Fibroblast of skin of left biceps (primary cell): ENCODE data around the gene ITGAL.

ENCODE experiments used
- DNase-seq, 2 experiments: peaks; one replicate each; pipeline ENCODE4 v3.0.0-alpha.2; 2013; ENCODE audit warnings: low read depth in 2 of 2

ITGAL gene

GRCh38 chr16:30541502-30542329, 69.2 kb downstream of the ITGAL start:
- DNase-seq = no peak

- no peak for DNase-seq
Measured at GRCh38 chr16:30543067-30543466, 70.5 kb downstream of the ITGAL start.

- no peak for DNase-seq
Measured at GRCh38 chr16:30546115-30546514, 73.6 kb downstream of the ITGAL start.

GRCh38 chr16:30548416-30549253, 76.1 kb downstream of the ITGAL start:
- no peak for DNase-seq

- no peak for DNase-seq
Measured at GRCh38 chr16:30551781-30552180, 79.2 kb downstream of the ITGAL start.

GRCh38 chr16:30552956-30553355, 80.4 kb downstream of the ITGAL start:
- DNase-seq = no peak

- no peak for DNase-seq
Measured at GRCh38 chr16:30553393-30553899, 80.9 kb downstream of the ITGAL start.

GRCh38 chr16:30554557-30555314, 82.2 kb downstream of the ITGAL start:
- DNase-seq = no peak

- DNase-seq = no peak
Measured at GRCh38 chr16:30555315-30556124, 83.0 kb downstream of the ITGAL start.

- no peak for DNase-seq
Measured at GRCh38 chr16:30556125-30556473, 83.6 kb downstream of the ITGAL start.

GRCh38 chr16:30557707-30557956, 85.1 kb downstream of the ITGAL start:
- DNase-seq = no peak

- DNase-seq = peak; percentile 95
Measured at GRCh38 chr16:30557957-30558788, 85.6 kb downstream of the ITGAL start, which contains the start of gene ZNF764. TSS of gene ZNF764 (minus strand) at chr16:30558374. CDS start at chr16:30558182, 192 bp downstream.

GRCh38 chr16:30558789-30559377, 86.3 kb downstream of the ITGAL start:
- no peak for DNase-seq

- no peak for DNase-seq
Measured at GRCh38 chr16:30559690-30560089, 87.1 kb downstream of the ITGAL start.

GRCh38 chr16:30561089-30561816, 88.7 kb downstream of the ITGAL start:
- no peak for DNase-seq

GRCh38 chr16:30562021-30562420, 89.5 kb downstream of the ITGAL start:
- DNase-seq = no peak

- no peak for DNase-seq
Measured at GRCh38 chr16:30565526-30565925, 93.0 kb downstream of the ITGAL start.

GRCh38 chr16:30565984-30566383, 93.4 kb downstream of the ITGAL start:
- DNase-seq = no peak

GRCh38 chr16:30566531-30566930, 94.0 kb downstream of the ITGAL start:
- no peak for DNase-seq
